HepG2 (cell line): ENCODE measurements around the gene CILP2. TPM values are rescaled to one million over a fixed set of nuclear protein-coding genes. Genes with fewer than 3 reads are reported as not detected.

Experiments used
- ATAC-seq: fragments of 200-7000 bp; cut with Tn5 transposase; 3 replicates; pipeline ENCODE4 v1.9.1; 2020; ENCODE audit warnings: mild to moderate bottlenecking, moderate library complexity
- BruUV-seq: library from RNA; stranded (reverse); fragments of 400-500 nt; replicated peaks from 2 replicates; lab custom pipeline; 2021; lab: Mats Ljungman, UMichigan
- CTCF ChIA-PET: fragments of 300-600 bp; formaldehyde crosslinking; extraction: SDS; loops from one replicate; lab custom pipeline; 2021; ENCODE audit warnings: low total read pairs, inconsistent platforms, low intra/inter-chr PET ratio; lab: Yijun Ruan, JAX
- POLR2A ChIA-PET: fragments of 350-600 bp; sonication (Branson Sonifier 250); formaldehyde crosslinking; loops from one replicate; lab custom pipeline; 2020; ENCODE audit warnings: antibody characterized with exemption, inconsistent platforms; lab: Yijun Ruan, JAX
- DNase-seq: peaks from one replicate; pipeline ENCODE4 v3.0.0-alpha.2; 2015; ENCODE audit warnings: low spot score
- FAIRE-seq: peaks from 3 replicates; lab custom pipeline; 2011; peaks lifted over from hg19 to GRCh38; lab: Jason Lieb, UNC
- H2AFZ ChIP-seq: one replicate; pipeline ENCODE4 v1.6.1; 2011; ENCODE audit warnings: low read length, inconsistent platforms
- H3K27ac ChIP-seq: fragments of 300-600 bp; 3 replicates; pipeline ENCODE4 v1.8.0; 2011; ENCODE audit warnings: mixed run types, mild to moderate bottlenecking, mixed read lengths, low read length, inconsistent platforms; ENCODE audit not compliant: insufficient read depth; ENCODE audit errors: extremely low read length
- H3K27me3 ChIP-seq, 2 experiments: fragments of 200-600 bp in 1 of 2; 2 replicates in 1 of 2; 3 replicates in 1 of 2; pipeline versions ENCODE4 v1.6.0 to v1.8.0; 2011; ENCODE audit warnings: low read length in 2 of 2, mild to moderate bottlenecking in 2 of 2, moderate library complexity in 2 of 2, inconsistent platforms in 1 of 2; ENCODE audit not compliant: insufficient read depth in 2 of 2, control insufficient read depth in 1 of 2
- H3K36me3 ChIP-seq, 2 experiments: fragments of 200-600 bp in 1 of 2; replicated peaks in 1 of 2; 2 replicates in 1 of 2; 3 replicates in 1 of 2; pipeline versions ENCODE4 v1.5.1 to v1.8.0; 2011; ENCODE audit warnings: low read length in 2 of 2, inconsistent platforms in 1 of 2; ENCODE audit not compliant: insufficient read depth in 2 of 2, control insufficient read depth in 1 of 2
- H3K4me1 ChIP-seq: 2 replicates; pipeline ENCODE4 v1.5.1; 2012; ENCODE audit warnings: low read length, inconsistent platforms; ENCODE audit not compliant: insufficient read depth
- H3K4me2 ChIP-seq: 2 replicates; pipeline ENCODE4 v1.6.0; 2011; ENCODE audit warnings: low read depth, low read length, inconsistent platforms
- H3K4me3 ChIP-seq, 3 experiments: fragments of 200-600 bp in 1 of 3; sonication (generic), shearing (Covaris generic) in 1 of 3; replicated peaks in 1 of 3; 2 replicates each; pipeline ENCODE4 v1.5.1; 2011 to 2016; ENCODE audit warnings: low read length in 3 of 3, inconsistent platforms in 2 of 3, low read depth in 2 of 3, mild to moderate bottlenecking in 2 of 3, control low read depth in 1 of 3, mixed read lengths in 1 of 3; ENCODE audit not compliant: insufficient read depth in 1 of 3
- H3K79me2 ChIP-seq: one replicate; pipeline ENCODE4 v1.6.1; 2011; ENCODE audit warnings: low read length, inconsistent platforms; ENCODE audit not compliant: insufficient read depth
- H3K9ac ChIP-seq: 2 replicates; pipeline ENCODE4 v1.6.0; 2011; ENCODE audit warnings: mild to moderate bottlenecking, low read depth, low read length, inconsistent platforms; ENCODE audit not compliant: insufficient read depth
- H3K9me3 ChIP-seq: 2 replicates; pipeline ENCODE4 v1.5.1; 2012; ENCODE audit warnings: mild to moderate bottlenecking, low read length
- H4K20me1 ChIP-seq: 2 replicates; pipeline ENCODE4 v1.6.0; 2011; ENCODE audit warnings: inconsistent platforms, mild to moderate bottlenecking, low read length, moderate library complexity; ENCODE audit not compliant: insufficient read depth
- EED ChIP-seq: sonication (generic); formaldehyde crosslinking; IDR thresholded peaks from 2 replicates; pipeline ENCODE4 v1.5.0; 2020; ENCODE audit warnings: mild to moderate bottlenecking, missing genetic modification reagents
- HDAC2 ChIP-seq: sonication (generic); formaldehyde crosslinking; IDR thresholded peaks from 2 replicates; pipeline ENCODE4 v1.4.0; 2020; ENCODE audit warnings: missing genetic modification reagents
- HIVEP1 ChIP-seq: sonication (generic); formaldehyde crosslinking; IDR thresholded peaks from 2 replicates; pipeline ENCODE4 v1.4.0; 2020; ENCODE audit warnings: mild to moderate bottlenecking, missing genetic modification reagents
- ZBTB7B ChIP-seq: sonication (generic); formaldehyde crosslinking; IDR thresholded peaks from 2 replicates; pipeline ENCODE4 v1.4.0; 2020; ENCODE audit warnings: missing genetic modification reagents
- ZBTB8A ChIP-seq: sonication (generic); formaldehyde crosslinking; IDR thresholded peaks from 2 replicates; pipeline ENCODE4 v1.4.0; 2020; ENCODE audit warnings: mild to moderate bottlenecking, low read depth, missing genetic modification reagents, borderline replicate concordance
- ZFP1 ChIP-seq: IDR thresholded peaks from 2 replicates; pipeline ENCODE4 v1.6.1; 2016
- ZMYM2 ChIP-seq: sonication (generic); formaldehyde crosslinking; IDR thresholded peaks from 2 replicates; pipeline ENCODE4 v1.8.0; 2022; ENCODE audit warnings: mild to moderate bottlenecking, missing genetic modification reagents
- ZNF251 ChIP-seq: sonication (generic); formaldehyde crosslinking; IDR thresholded peaks from 2 replicates; pipeline ENCODE4 v1.9.0; 2021; ENCODE audit warnings: mild to moderate bottlenecking, missing genetic modification reagents
- ZNF263 ChIP-seq: sonication (generic); formaldehyde crosslinking; IDR thresholded peaks from 2 replicates; pipeline ENCODE4 v1.4.0; 2020; ENCODE audit warnings: missing genetic modification reagents
- ZNF558 ChIP-seq: sonication (generic); formaldehyde crosslinking; IDR thresholded peaks from 2 replicates; pipeline ENCODE4 v1.9.0; 2022; ENCODE audit warnings: mild to moderate bottlenecking, missing genetic modification reagents, borderline replicate concordance
- ZNF775 ChIP-seq: sonication (generic); formaldehyde crosslinking; IDR thresholded peaks from 2 replicates; pipeline ENCODE4 v1.4.0; 2020; ENCODE audit warnings: missing genetic modification reagents, mild to moderate bottlenecking, moderate library complexity, borderline replicate concordance
- ZSCAN9 ChIP-seq: IDR thresholded peaks from 2 replicates; pipeline ENCODE4 v1.6.1; 2016; ENCODE audit warnings: borderline replicate concordance
- WGBS: methylation state at CpG from one replicate; pipeline ENCODE4 v1.1.6; 2017; ENCODE audit warnings: low lambda C conversion rate; 5-methylcytosine and 5-hydroxymethylcytosine counted together
- in situ Hi-C: cut with HindIII; loops from 2 replicates; pipeline ENCODE4 v1.10.0; 2017; ENCODE audit warnings: low pct_unique_long_range_greater_than_20kb; ENCODE audit not compliant: extremely low pct_ligation_motif_present
- intact Hi-C: fragments of 100-400 bp; cut with micrococcal nuclease; formaldehyde crosslinking; loops from one replicate; pipeline ENCODE4 v1.10.0; 2022; ENCODE audit not compliant: unreplicated experiment
- polyA plus RNA-seq, 8 experiments: library from polyadenylated mRNA; depleted of rRNA in 3 of 8; stranded (reverse) in 7 of 8; unstranded in 1 of 8; fragments of >200 nt; fragmentation: Illumina TruSeq in 4 of 8; extraction: Trizol in 4 of 8; gene quantifications; 2 replicates each; pipeline versions ENCODE4 v1.2.1 to v1.2.3, GENCODE V29; 2011 to 2016; ENCODE audit warnings: low read depth in 4 of 8, missing spikeins in 1 of 8, mixed read lengths in 1 of 8; ENCODE audit not compliant: insufficient read depth in 1 of 8
- total RNA-seq, 5 experiments: library from RNA; depleted of rRNA; stranded (reverse); fragments of >200 nt; fragmentation: Illumina TruSeq; extraction: Trizol; gene quantifications; 2 replicates each; pipeline ENCODE4 v1.2.3, GENCODE V29; 2016; ENCODE audit warnings: low read depth in 1 of 5
- TF ChIP-seq, protein P1 (sequence below): sonication (generic); formaldehyde crosslinking; IDR thresholded peaks from 2 replicates; pipeline ENCODE4 v1.4.0; 2020; ENCODE audit warnings: low read depth, mild to moderate bottlenecking, missing genetic modification reagents
- TF ChIP-seq, protein P2 (sequence below): sonication (generic); formaldehyde crosslinking; IDR thresholded peaks from 2 replicates; pipeline ENCODE4 v1.4.0; 2020; ENCODE audit warnings: missing genetic modification reagents
- TF ChIP-seq, protein P3 (sequence below): sonication (generic); formaldehyde crosslinking; IDR thresholded peaks from 2 replicates; pipeline ENCODE4 v1.8.0; 2022; ENCODE audit warnings: mild to moderate bottlenecking, missing genetic modification reagents

CILP2 gene
- total and polyA plus RNA-seq, 2 of the 13 experiments (the other 11 are each of a cell fraction or from before 2014, with no cell fraction given), result 0.09 to 0.37 TPM

DNA sequence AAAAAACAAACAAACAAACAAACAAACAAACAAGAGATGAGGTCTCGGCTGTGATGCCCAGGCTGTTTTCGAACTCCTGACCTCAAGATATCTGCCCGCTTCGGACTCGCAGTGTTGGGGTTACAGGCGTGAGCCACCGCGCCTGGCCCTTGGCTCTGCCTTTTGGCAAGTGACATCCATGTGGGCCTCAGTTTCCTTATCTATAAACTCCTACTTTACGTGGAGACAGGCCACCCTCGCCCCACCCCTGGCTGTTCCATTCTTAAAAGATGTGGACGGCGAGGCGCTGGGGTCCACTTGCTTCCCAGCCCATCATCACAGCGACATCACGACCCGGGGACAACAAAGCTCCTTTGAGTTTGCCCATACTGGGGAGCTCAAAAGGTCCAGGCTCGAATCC lies 24.4 kb upstream of the CILP2 start:
- ATAC-seq (no peak), FAIRE-seq (no peak), DNase-seq (no peak)
- POLR2A ChIA-PET, result no interaction called here
- H4K20me1 ChIP-seq, result no peaks in the 10 kb centered on the region
- intact Hi-C loops, result no loop called here
- H2AFZ ChIP-seq, result no peak overlapping the region
- H3K27me3 ChIP-seq, result no peaks in the 10 kb centered on the region; a peak in 1 of 5 replicates
- CTCF ChIA-PET, result no interaction called here
- 97% methylated on average over 17 of the region's 17 CpGs for WGBS
- no peaks in the 10 kb centered on the region for H3K36me3 ChIP-seq
- H3K4me1 ChIP-seq, result peaks cover 17% of the 10 kb centered on the region
- H3K27ac ChIP-seq, result no peak overlapping the region
- H3K4me2 ChIP-seq, result no peak overlapping the region
- in situ Hi-C loops, result no loop called here
- peaks cover 17% of the 10 kb centered on the region for H3K79me2 ChIP-seq
- no TSS peak for BruUV-seq
- TF ChIP-seq ZFP1 (CRISPR knock-in tag), result no peak
- no peak for TF ChIP-seq HDAC2 (CRISPR knock-in tag)
- no peak for TF ChIP-seq HIVEP1 (CRISPR knock-in tag)
- TF ChIP-seq, protein P1, sequence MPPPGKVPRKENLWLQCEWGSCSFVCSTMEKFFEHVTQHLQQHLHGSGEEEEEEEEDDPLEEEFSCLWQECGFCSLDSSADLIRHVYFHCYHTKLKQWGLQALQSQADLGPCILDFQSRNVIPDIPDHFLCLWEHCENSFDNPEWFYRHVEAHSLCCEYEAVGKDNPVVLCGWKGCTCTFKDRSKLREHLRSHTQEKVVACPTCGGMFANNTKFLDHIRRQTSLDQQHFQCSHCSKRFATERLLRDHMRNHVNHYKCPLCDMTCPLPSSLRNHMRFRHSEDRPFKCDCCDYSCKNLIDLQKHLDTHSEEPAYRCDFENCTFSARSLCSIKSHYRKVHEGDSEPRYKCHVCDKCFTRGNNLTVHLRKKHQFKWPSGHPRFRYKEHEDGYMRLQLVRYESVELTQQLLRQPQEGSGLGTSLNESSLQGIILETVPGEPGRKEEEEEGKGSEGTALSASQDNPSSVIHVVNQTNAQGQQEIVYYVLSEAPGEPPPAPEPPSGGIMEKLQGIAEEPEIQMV (CRISPR knock-in tag), result no peak
- no peak for TF ChIP-seq ZBTB8A
- TF ChIP-seq ZSCAN9 (CRISPR knock-in tag), result no peak
- TF ChIP-seq ZBTB7B (CRISPR knock-in tag), result no peak
- TF ChIP-seq, protein P2, sequence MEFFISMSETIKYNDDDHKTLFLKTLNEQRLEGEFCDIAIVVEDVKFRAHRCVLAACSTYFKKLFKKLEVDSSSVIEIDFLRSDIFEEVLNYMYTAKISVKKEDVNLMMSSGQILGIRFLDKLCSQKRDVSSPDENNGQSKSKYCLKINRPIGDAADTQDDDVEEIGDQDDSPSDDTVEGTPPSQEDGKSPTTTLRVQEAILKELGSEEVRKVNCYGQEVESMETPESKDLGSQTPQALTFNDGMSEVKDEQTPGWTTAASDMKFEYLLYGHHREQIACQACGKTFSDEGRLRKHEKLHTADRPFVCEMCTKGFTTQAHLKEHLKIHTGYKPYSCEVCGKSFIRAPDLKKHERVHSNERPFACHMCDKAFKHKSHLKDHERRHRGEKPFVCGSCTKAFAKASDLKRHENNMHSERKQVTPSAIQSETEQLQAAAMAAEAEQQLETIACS, result no peak
- TF ChIP-seq ZNF263 (CRISPR knock-in tag), result no peak
- TF ChIP-seq ZNF251 (CRISPR knock-in tag), result no peak
- no peak for TF ChIP-seq ZMYM2 (CRISPR knock-in tag)
- TF ChIP-seq ZNF775, result no peak
- TF ChIP-seq ZNF558 (CRISPR knock-in tag), result no peak
- no peak for TF ChIP-seq EED (CRISPR knock-in tag)
- TF ChIP-seq, protein P3, sequence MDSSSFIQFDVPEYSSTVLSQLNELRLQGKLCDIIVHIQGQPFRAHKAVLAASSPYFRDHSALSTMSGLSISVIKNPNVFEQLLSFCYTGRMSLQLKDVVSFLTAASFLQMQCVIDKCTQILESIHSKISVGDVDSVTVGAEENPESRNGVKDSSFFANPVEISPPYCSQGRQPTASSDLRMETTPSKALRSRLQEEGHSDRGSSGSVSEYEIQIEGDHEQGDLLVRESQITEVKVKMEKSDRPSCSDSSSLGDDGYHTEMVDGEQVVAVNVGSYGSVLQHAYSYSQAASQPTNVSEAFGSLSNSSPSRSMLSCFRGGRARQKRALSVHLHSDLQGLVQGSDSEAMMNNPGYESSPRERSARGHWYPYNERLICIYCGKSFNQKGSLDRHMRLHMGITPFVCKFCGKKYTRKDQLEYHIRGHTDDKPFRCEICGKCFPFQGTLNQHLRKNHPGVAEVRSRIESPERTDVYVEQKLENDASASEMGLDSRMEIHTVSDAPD (CRISPR knock-in tag), result no peak
- H3K4me3 ChIP-seq, result no peak overlapping the region
- H3K9me3 ChIP-seq, result no peaks in the 10 kb centered on the region
- H3K9ac ChIP-seq, result no peak overlapping the region
